ENCODE results near the gene RASA3. TPM values are rescaled to one million over a fixed set of nuclear protein-coding genes. Genes with fewer than 3 reads are reported as not detected.
A peak's percentile ranks its signal among the peaks of the same experiment; 100 is the strongest.

Gene RASA3
- polyA plus RNA-seq, 3 donors: 9.0 to 32.6 (median 16.6) TPM

DNA sequence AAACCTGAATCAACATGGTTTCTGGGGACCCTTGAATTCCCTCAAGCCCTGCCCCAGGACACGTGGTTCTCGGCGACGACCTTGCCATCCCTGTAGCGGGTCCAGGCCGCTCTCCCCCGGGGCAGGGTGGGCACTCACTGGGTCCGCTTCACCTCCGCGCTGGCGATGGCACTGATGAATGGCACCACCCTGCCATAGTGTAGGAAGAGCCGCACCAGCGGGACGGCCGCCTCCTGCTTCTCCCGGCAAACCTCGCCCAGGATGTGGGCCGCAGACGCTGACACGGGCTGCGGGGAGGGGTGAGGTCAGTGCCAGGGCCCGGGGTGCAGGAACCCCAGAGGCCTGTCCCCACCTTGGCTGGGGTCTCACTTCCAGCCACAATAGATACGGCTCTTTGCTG, 114.5 kb downstream of the RASA3 start:
- Histone ChIP-seq H3K27me3 (ENCODE audit: control insufficient read depth in 2 of 2, insufficient read depth in 2 of 2, low read length in 2 of 2) (no peaks in the 10 kb centered on the region), H3K4me1 (ENCODE audit: control insufficient read depth in 1 of 2, insufficient read depth in 2 of 2, low read length in 2 of 2) (no peaks in the 10 kb centered on the region), H3K9ac (ENCODE audit: insufficient read depth, low read length, poor library complexity, severe bottlenecking) (no peak overlapping the region), H4K20me1 (ENCODE audit: insufficient read depth, low read length) (peaks cover 33% of the 10 kb centered on the region), H3K4me2 (replicated peaks; ENCODE audit: extremely low read depth, low read length, poor library complexity, severe bottlenecking) (no peak overlapping the region), H3K36me3 (replicated peaks in 1 of 2; ENCODE audit: control insufficient read depth in 1 of 2, insufficient read depth in 2 of 2, low read length in 2 of 2) (peaks cover 86 to 97% of the 10 kb centered on the region in 2 donors), H3K27ac (ENCODE audit: low read depth in 1 of 2, low read length in 2 of 2) (no peak overlapping the region), H3K79me2 (ENCODE audit: insufficient read depth, low read length) (no peaks in the 10 kb centered on the region), H3K9me3 (replicated peaks in 1 of 2; ENCODE audit: control insufficient read depth in 1 of 2, insufficient read depth in 1 of 2, low read length in 2 of 2) (no peaks in the 10 kb centered on the region), H2AFZ (ENCODE audit: insufficient read depth, low read depth, low read length, poor library complexity, severe bottlenecking) (no peak overlapping the region), H3K4me3 (replicated peaks in 1 of 3; ENCODE audit: low read depth in 2 of 3, low read length in 3 of 3) (no peak overlapping the region)
- DNase-seq: no peak
- Mint-ChIP-seq H3K4me1 (no peaks in the 10 kb centered on the region), H3K4me3 (no peak overlapping the region), H3K27ac (peak overlapping the region in 1 of 7 donors; percentile 36), H3K27me3 (ENCODE audit: low read depth in 3 of 3) (peaks cover 0 to 1% (median 0%) of the 10 kb centered on the region in 3 donors), H3K9me3 (peaks cover 0 to 2% (median 0%) of the 10 kb centered on the region in 7 donors), H3K36me3 (peaks cover 39 to 56% of the 10 kb centered on the region in 2 donors)
- TF ChIP-seq, protein P1, sequence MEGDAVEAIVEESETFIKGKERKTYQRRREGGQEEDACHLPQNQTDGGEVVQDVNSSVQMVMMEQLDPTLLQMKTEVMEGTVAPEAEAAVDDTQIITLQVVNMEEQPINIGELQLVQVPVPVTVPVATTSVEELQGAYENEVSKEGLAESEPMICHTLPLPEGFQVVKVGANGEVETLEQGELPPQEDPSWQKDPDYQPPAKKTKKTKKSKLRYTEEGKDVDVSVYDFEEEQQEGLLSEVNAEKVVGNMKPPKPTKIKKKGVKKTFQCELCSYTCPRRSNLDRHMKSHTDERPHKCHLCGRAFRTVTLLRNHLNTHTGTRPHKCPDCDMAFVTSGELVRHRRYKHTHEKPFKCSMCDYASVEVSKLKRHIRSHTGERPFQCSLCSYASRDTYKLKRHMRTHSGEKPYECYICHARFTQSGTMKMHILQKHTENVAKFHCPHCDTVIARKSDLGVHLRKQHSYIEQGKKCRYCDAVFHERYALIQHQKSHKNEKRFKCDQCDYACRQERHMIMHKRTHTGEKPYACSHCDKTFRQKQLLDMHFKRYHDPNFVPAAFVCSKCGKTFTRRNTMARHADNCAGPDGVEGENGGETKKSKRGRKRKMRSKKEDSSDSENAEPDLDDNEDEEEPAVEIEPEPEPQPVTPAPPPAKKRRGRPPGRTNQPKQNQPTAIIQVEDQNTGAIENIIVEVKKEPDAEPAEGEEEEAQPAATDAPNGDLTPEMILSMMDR (IDR thresholded peaks at IDR 0.05): no peak
- intact Hi-C loops (cut with micrococcal nuclease): no loop called here
- 97% methylated on average over 23 of the region's 23 CpGs for WGBS (ENCODE audit: insufficient coverage)

DNA sequence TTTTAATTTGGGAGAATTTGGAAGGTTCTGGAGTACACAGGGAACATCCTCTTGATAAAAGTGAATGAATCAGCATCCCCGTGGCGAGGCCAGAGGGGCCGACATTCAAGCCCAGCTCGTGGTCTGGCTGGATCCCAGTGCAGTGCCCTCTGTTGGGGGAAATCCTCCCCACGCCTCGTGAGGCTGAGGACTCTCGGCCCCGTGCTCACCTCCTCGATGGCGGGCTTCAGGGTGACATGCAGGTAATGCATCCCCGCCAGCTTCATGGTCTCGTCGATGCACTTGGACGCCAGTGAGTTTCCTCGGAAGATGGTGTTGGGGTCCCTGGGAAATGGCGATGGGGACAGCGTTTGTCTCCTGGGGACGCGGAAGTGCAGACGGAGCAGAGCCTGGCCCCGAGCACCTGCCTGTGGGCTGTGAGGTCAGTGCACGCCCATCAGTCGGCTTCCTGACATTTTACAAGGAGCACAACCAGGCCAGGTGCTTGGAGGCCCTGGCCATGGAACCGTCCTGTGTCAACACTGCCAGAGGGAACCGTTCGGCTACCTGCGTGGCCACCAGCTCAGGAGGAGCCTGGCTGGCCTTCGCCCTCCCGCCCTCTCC, 115.3 kb downstream of the RASA3 start:
- TF ChIP-seq, protein P1 (IDR thresholded peaks at IDR 0.05): no peak
- no peak overlapping the region for H2AFZ ChIP-seq (ENCODE audit: insufficient read depth, low read depth, low read length, poor library complexity, severe bottlenecking)
- H4K20me1 ChIP-seq (ENCODE audit: insufficient read depth, low read length): peaks cover 29% of the 10 kb centered on the region
- DNase-seq: no peak
- peaks cover 0 to 1% (median 0%) of the 10 kb centered on the region in 3 donors for H3K27me3 Mint-ChIP-seq (ENCODE audit: low read depth in 3 of 3)
- H3K36me3 Mint-ChIP-seq: peaks cover 31 to 50% of the 10 kb centered on the region in 2 donors
- no peak overlapping the region for H3K27ac ChIP-seq (ENCODE audit: low read depth in 1 of 2, low read length in 2 of 2)
- no peaks in the 10 kb centered on the region for H3K9me3 ChIP-seq (replicated peaks in 1 of 2; ENCODE audit: control insufficient read depth in 1 of 2, insufficient read depth in 1 of 2, low read length in 2 of 2)
- H3K9me3 Mint-ChIP-seq: peaks cover 0 to 2% (median 0%) of the 10 kb centered on the region in 7 donors
- no peaks in the 10 kb centered on the region for H3K27me3 ChIP-seq (ENCODE audit: control insufficient read depth in 2 of 2, insufficient read depth in 2 of 2, low read length in 2 of 2)
- no peak overlapping the region for H3K9ac ChIP-seq (ENCODE audit: insufficient read depth, low read length, poor library complexity, severe bottlenecking)
- no peak overlapping the region for H3K27ac Mint-ChIP-seq
- peaks cover 85 to 97% of the 10 kb centered on the region in 2 donors for H3K36me3 ChIP-seq (replicated peaks in 1 of 2; ENCODE audit: control insufficient read depth in 1 of 2, insufficient read depth in 2 of 2, low read length in 2 of 2)
- H3K4me1 Mint-ChIP-seq: no peaks in the 10 kb centered on the region
- H3K4me2 ChIP-seq (replicated peaks; ENCODE audit: extremely low read depth, low read length, poor library complexity, severe bottlenecking): no peak overlapping the region
- 84% methylated on average over 29 of the region's 29 CpGs for WGBS (ENCODE audit: insufficient coverage)
- H3K4me3 ChIP-seq (replicated peaks in 1 of 3; ENCODE audit: low read depth in 2 of 3, low read length in 3 of 3): no peak overlapping the region
- no peaks in the 10 kb centered on the region for H3K79me2 ChIP-seq (ENCODE audit: insufficient read depth, low read length)
- intact Hi-C loops (cut with micrococcal nuclease): no loop called here
- no peaks in the 10 kb centered on the region for H3K4me1 ChIP-seq (ENCODE audit: control insufficient read depth in 1 of 2, insufficient read depth in 2 of 2, low read length in 2 of 2)
- H3K4me3 Mint-ChIP-seq: no peak overlapping the region
